ENCODE data around the gene NKX1-1.

NKX1-1 gene

GRCh38 chr4:1406981-1407656 is 877 bp upstream of the NKX1-1 start:
- H3K4me1 ChIP-seq (ENCODE audit: insufficient read depth, insufficient read length), result peaks cover 18% of the 10 kb centered on the region
- no peaks in the 10 kb centered on the region for H3K36me3 ChIP-seq (ENCODE audit: insufficient read depth, insufficient read length, low read length)
- peaks cover 100% of the 10 kb centered on the region for H3K27me3 ChIP-seq (ENCODE audit: insufficient read depth, insufficient read length)
- DNase-seq (ENCODE audit: low read depth, low spot score), result no peak
- no peaks in the 10 kb centered on the region for H3K9me3 ChIP-seq (ENCODE audit: insufficient read depth, low read length)
- H3K9ac ChIP-seq (ENCODE audit: insufficient read length, low read depth), result no peak overlapping the region
- no peak overlapping the region for H3K4me3 ChIP-seq (ENCODE audit: insufficient read length, low read depth)
- TF ChIP-seq ZNF274 (IDR thresholded peaks at IDR 0.05; ENCODE audit: low read depth, low read length) (no peak), SUZ12 (IDR thresholded peaks at IDR 0.05; ENCODE audit: extremely low read depth, insufficient read depth, insufficient read length) (peak; percentile 46)

- H3K9me3 ChIP-seq (ENCODE audit: insufficient read depth, low read length), result no peaks in the 10 kb centered on the region
- peak overlapping the region; percentile 21 for H3K9ac ChIP-seq (ENCODE audit: insufficient read length, low read depth)
- TF ChIP-seq YY1 (IDR thresholded peaks at IDR 0.05; ENCODE audit: insufficient read depth, insufficient read length) (no peak), SUZ12 (IDR thresholded peaks at IDR 0.05; ENCODE audit: extremely low read depth, insufficient read depth, insufficient read length) (peak; percentile 88), ZNF274 (IDR thresholded peaks at IDR 0.05; ENCODE audit: low read depth, low read length) (no peak)
- peaks cover 100% of the 10 kb centered on the region for H3K27me3 ChIP-seq (ENCODE audit: insufficient read depth, insufficient read length)
- no peaks in the 10 kb centered on the region for H3K36me3 ChIP-seq (ENCODE audit: insufficient read depth, insufficient read length, low read length)
- DNase-seq (ENCODE audit: low read depth, low spot score), result no peak
- peaks cover 28% of the 10 kb centered on the region for H3K4me1 ChIP-seq (ENCODE audit: insufficient read depth, insufficient read length)
- H3K4me3 ChIP-seq (ENCODE audit: insufficient read length, low read depth), result peak overlapping the region; percentile 18
Observed at GRCh38 chr4:1405636-1406393, 427 bp downstream of the NKX1-1 start.

GRCh38 chr4:1405254-1405635 is 997 bp downstream of the NKX1-1 start:
- TF ChIP-seq SUZ12 (IDR thresholded peaks at IDR 0.05; ENCODE audit: extremely low read depth, insufficient read depth, insufficient read length), result peak; percentile 19
- TF ChIP-seq ZNF274 (IDR thresholded peaks at IDR 0.05; ENCODE audit: low read depth, low read length), result no peak
- TF ChIP-seq YY1 (IDR thresholded peaks at IDR 0.05; ENCODE audit: insufficient read depth, insufficient read length), result no peak
- Histone ChIP-seq H3K27me3 (ENCODE audit: insufficient read depth, insufficient read length) (peaks cover 100% of the 10 kb centered on the region), H3K4me1 (ENCODE audit: insufficient read depth, insufficient read length) (peaks cover 29% of the 10 kb centered on the region), H3K4me3 (ENCODE audit: insufficient read length, low read depth) (no peak overlapping the region), H3K36me3 (ENCODE audit: insufficient read depth, insufficient read length, low read length) (no peaks in the 10 kb centered on the region), H3K9ac (ENCODE audit: insufficient read length, low read depth) (no peak overlapping the region), H3K9me3 (ENCODE audit: insufficient read depth, low read length) (no peaks in the 10 kb centered on the region)
- no peak for DNase-seq (ENCODE audit: low read depth, low spot score)

- no peaks in the 10 kb centered on the region for H3K36me3 ChIP-seq (ENCODE audit: insufficient read depth, insufficient read length, low read length)
Observed at GRCh38 chr4:1404573-1405253, 1.5 kb downstream of the NKX1-1 start.

DNA sequence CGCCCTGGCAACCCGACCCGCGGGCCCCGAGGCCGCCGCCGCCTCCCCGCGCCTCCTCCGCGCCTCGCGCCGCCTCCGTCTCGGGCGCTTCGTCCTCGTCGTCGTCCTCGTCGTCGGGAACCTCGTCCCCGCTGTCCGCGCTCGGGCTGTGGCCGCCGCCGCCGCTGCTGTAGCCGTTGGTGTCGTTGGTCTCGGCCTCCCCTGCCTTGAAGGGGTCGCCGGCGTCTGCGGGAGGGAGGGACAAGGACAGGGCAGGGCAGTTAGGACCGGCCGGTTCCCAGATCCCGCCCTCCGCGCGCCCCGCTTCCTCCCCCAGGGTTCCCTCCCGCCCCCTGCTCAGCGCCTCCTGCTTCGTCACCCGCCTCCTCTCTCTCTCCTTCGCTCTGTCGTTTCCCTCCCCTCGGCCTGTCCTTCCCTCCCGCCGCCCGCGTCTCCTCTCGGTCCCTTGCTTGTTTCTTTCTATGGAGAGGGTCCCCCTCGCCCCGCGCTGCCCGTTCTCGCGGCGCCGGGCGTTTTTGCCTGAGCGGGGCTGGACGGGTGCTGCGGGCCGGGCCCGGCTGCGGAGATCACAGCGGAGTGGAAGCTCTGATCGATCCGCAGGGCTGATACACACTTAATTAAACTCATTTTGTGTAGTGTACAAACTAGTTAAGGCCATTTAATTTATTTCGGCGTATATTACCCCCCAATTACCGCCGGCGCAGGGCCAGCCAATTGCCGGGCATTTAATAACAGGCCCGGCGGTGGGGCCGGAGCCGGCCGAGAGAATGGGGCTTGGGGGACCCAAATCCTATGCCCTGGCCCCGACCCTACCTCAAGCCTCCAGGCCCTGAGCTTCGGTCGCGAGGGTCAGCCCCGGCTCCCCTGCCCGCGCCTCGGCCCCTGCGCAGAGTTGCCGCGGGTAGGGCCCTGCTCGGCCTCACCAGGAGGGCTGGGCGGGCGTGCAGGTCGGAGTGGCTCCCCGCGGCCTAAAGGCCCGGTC is 2.4 kb downstream of the NKX1-1 start:
- no peak for TF ChIP-seq SUZ12 (IDR thresholded peaks at IDR 0.05; ENCODE audit: extremely low read depth, insufficient read depth, insufficient read length)
- no peak for TF ChIP-seq ZNF274 (IDR thresholded peaks at IDR 0.05; ENCODE audit: low read depth, low read length)
- TF ChIP-seq YY1 (IDR thresholded peaks at IDR 0.05; ENCODE audit: insufficient read depth, insufficient read length), result no peak
- Histone ChIP-seq H3K36me3 (ENCODE audit: insufficient read depth, insufficient read length, low read length) (no peaks in the 10 kb centered on the region), H3K9ac (ENCODE audit: insufficient read length, low read depth) (no peak overlapping the region), H3K27me3 (ENCODE audit: insufficient read depth, insufficient read length) (peaks cover 93% of the 10 kb centered on the region), H3K9me3 (ENCODE audit: insufficient read depth, low read length) (peaks cover 2% of the 10 kb centered on the region; the same call in 1 of the 2 replicates), H3K4me1 (ENCODE audit: insufficient read depth, insufficient read length) (peaks cover 29% of the 10 kb centered on the region), H3K4me3 (ENCODE audit: insufficient read length, low read depth) (peak overlapping the region; percentile 37)
- DNase-seq (ENCODE audit: low read depth, low spot score), result no peak

More at GRCh38 chr4:1404573-1405253, 1.5 kb downstream of the NKX1-1 start:
- no peak for TF ChIP-seq ZNF274 (IDR thresholded peaks at IDR 0.05; ENCODE audit: low read depth, low read length)
- no peak for TF ChIP-seq YY1 (IDR thresholded peaks at IDR 0.05; ENCODE audit: insufficient read depth, insufficient read length)
- TF ChIP-seq SUZ12 (IDR thresholded peaks at IDR 0.05; ENCODE audit: extremely low read depth, insufficient read depth, insufficient read length), result peak; percentile 89
- H3K27me3 ChIP-seq (ENCODE audit: insufficient read depth, insufficient read length), result peaks cover 99% of the 10 kb centered on the region
- peaks cover 29% of the 10 kb centered on the region for H3K4me1 ChIP-seq (ENCODE audit: insufficient read depth, insufficient read length)
- no peaks in the 10 kb centered on the region for H3K9me3 ChIP-seq (ENCODE audit: insufficient read depth, low read length)
- no peak overlapping the region for H3K4me3 ChIP-seq (ENCODE audit: insufficient read length, low read depth)
- DNase-seq (ENCODE audit: low read depth, low spot score), result no peak
- H3K9ac ChIP-seq (ENCODE audit: insufficient read length, low read depth), result no peak overlapping the region

DNA sequence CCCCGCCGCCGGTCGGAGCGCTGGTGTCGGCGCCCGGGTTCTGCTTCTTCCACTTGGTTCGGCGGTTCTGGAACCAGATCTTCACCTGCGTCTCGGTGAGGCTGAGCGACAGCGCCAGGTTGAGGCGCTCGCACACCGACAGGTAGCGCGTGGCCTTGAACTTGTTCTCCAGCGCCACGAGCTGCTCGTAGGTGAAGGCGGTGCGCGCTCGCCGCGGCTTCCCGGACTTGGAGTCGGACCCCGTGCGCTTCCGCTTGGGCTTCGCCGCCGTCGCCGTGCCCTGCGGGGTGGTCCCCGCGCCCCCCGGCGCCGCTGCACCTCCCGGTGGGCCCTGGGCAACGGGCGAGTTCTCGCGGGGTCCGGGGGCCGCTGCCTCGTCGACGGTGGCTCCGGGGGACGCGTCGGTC is 3.1 kb downstream of the NKX1-1 start:
- H3K9ac ChIP-seq (ENCODE audit: insufficient read length, low read depth), result no peak overlapping the region
- DNase-seq (ENCODE audit: low read depth, low spot score), result no peak
- H3K4me1 ChIP-seq (ENCODE audit: insufficient read depth, insufficient read length), result peaks cover 27% of the 10 kb centered on the region
- H3K4me3 ChIP-seq (ENCODE audit: insufficient read length, low read depth), result peak overlapping the region; percentile 37
- peaks cover 8% of the 10 kb centered on the region; the same call in 1 of the 2 replicates for H3K9me3 ChIP-seq (ENCODE audit: insufficient read depth, low read length)
- TF ChIP-seq SUZ12 (IDR thresholded peaks at IDR 0.05; ENCODE audit: extremely low read depth, insufficient read depth, insufficient read length) (peak; percentile 99), ZNF274 (IDR thresholded peaks at IDR 0.05; ENCODE audit: low read depth, low read length) (no peak)
- peaks cover 89% of the 10 kb centered on the region for H3K27me3 ChIP-seq (ENCODE audit: insufficient read depth, insufficient read length)
- H3K36me3 ChIP-seq (ENCODE audit: insufficient read depth, insufficient read length, low read length), result no peaks in the 10 kb centered on the region
